SK-N-SH (cell line): ENCODE data around the gene APOBEC2. TPM values are rescaled to one million over a fixed set of nuclear protein-coding genes. Genes with fewer than 3 reads are reported as not detected.

Experiments
- CTCF ChIA-PET: fragments of 300-600, 350-600 bp; formaldehyde crosslinking; extraction: SDS; loops from one replicate; lab custom pipeline; 2021; lab: Yijun Ruan, JAX
- POLR2A ChIA-PET: fragments of 350-600 bp; sonication (Branson Sonifier 250); formaldehyde crosslinking; extraction: SDS; loops from one replicate; lab custom pipeline; 2020; ENCODE audit warnings: antibody characterized with exemption, inconsistent platforms; lab: Yijun Ruan, JAX
- DNase-seq: peaks from one replicate; pipeline ENCODE4 v3.0.0; 2012
- H2AFZ ChIP-seq: fragments of 200-600 bp; sonication (generic); 2 replicates; pipeline ENCODE4 v1.8.1; 2016; ENCODE audit warnings: antibody characterized with exemption, mild to moderate bottlenecking, low read depth
- H3F3A ChIP-seq: fragments of 200-600 bp; sonication (generic); replicated peaks from 2 replicates; pipeline ENCODE3; 2016; ENCODE audit warnings: antibody characterized with exemption, mild to moderate bottlenecking; ENCODE audit not compliant: insufficient read depth
- H3K27ac ChIP-seq, 2 experiments: fragments of 200-500 bp in 1 of 2; fragments of 200-600 bp in 1 of 2; sonication (Bioruptor generic) in 1 of 2; sonication (generic), shearing (Covaris generic) in 1 of 2; 2 replicates each; pipeline versions ENCODE4 v1.5.1 to v1.6.1; 2014 to 2016; ENCODE audit warnings: low read depth in 2 of 2, inconsistent platforms in 1 of 2, low read length in 1 of 2, mild to moderate bottlenecking in 1 of 2, mixed read lengths in 1 of 2
- H3K27me3 ChIP-seq: fragments of 200-600 bp; sonication (generic), shearing (Covaris generic); 2 replicates; pipeline ENCODE4 v1.6.1; 2016; ENCODE audit warnings: mixed run types; ENCODE audit not compliant: insufficient read depth
- H3K36me3 ChIP-seq, 2 experiments: fragments of 200-500 bp in 1 of 2; fragments of 200-600 bp in 1 of 2; sonication (Bioruptor generic) in 1 of 2; sonication (generic) in 1 of 2; replicated peaks in 1 of 2; 2 replicates each; pipeline versions ENCODE3 to v1.5.1; 2014 to 2016; ENCODE audit warnings: low read length in 1 of 2, mild to moderate bottlenecking in 1 of 2; ENCODE audit not compliant: insufficient read depth in 2 of 2, control insufficient read depth in 1 of 2
- H3K4me1 ChIP-seq, 2 experiments: fragments of 200-500 bp in 1 of 2; fragments of 200-600 bp in 1 of 2; sonication (Bioruptor generic) in 1 of 2; sonication (generic), shearing (Covaris generic) in 1 of 2; 2 replicates each; pipeline versions ENCODE4 v1.5.1 to v1.6.1; 2014 to 2016; ENCODE audit warnings: low read depth in 1 of 2, low read length in 1 of 2, mixed run types in 1 of 2; ENCODE audit not compliant: insufficient read depth in 2 of 2, control insufficient read depth in 1 of 2
- H3K4me2 ChIP-seq: fragments of 200-600 bp; sonication (generic), shearing (Covaris generic); 2 replicates; pipeline ENCODE4 v1.6.1; 2017; ENCODE audit warnings: mixed run types
- H3K4me3 ChIP-seq, 2 experiments: fragments of 200-500 bp in 1 of 2; fragments of 200-600 bp in 1 of 2; sonication (Bioruptor generic) in 1 of 2; sonication (generic), shearing (Covaris generic) in 1 of 2; 2 replicates each; pipeline versions ENCODE4 v1.5.1 to v1.8.1; 2014 to 2016; ENCODE audit warnings: low read depth in 2 of 2, inconsistent platforms in 1 of 2, low read length in 1 of 2, mild to moderate bottlenecking in 1 of 2, mixed read lengths in 1 of 2, moderate library complexity in 1 of 2
- H3K79me2 ChIP-seq: fragments of 200-600 bp; sonication (generic); 2 replicates; pipeline ENCODE4 v1.8.1; 2017; ENCODE audit warnings: mild to moderate bottlenecking; ENCODE audit not compliant: insufficient read depth
- H3K9ac ChIP-seq: fragments of 200-600 bp; sonication (generic); 2 replicates; pipeline ENCODE4 v1.6.1; 2017; ENCODE audit warnings: mixed run types
- H3K9me2 ChIP-seq: fragments of 200-600 bp; sonication (generic); 2 replicates; pipeline ENCODE4 v1.6.1; 2017; ENCODE audit warnings: mixed run types
- H3K9me3 ChIP-seq: fragments of 200-600 bp; sonication (generic); 2 replicates; pipeline ENCODE4 v1.6.1; 2017; ENCODE audit warnings: mixed run types, mild to moderate bottlenecking, moderate library complexity
- H4K20me1 ChIP-seq: fragments of 200-600 bp; sonication (generic); 2 replicates; pipeline ENCODE4 v1.6.1; 2017; ENCODE audit warnings: mild to moderate bottlenecking, mixed run types; ENCODE audit not compliant: insufficient read depth
- CTCF ChIP-seq: fragments of 200-600 bp; sonication (generic); IDR thresholded peaks from 2 replicates; pipeline ENCODE4 v1.6.1; 2017; ENCODE audit warnings: antibody characterized with exemption, mild to moderate bottlenecking, moderate library complexity
- EP300 ChIP-seq, 2 experiments: IDR thresholded peaks; 2 replicates each; pipeline versions ENCODE4 v1.4.0 to v1.6.1; 2012; ENCODE audit warnings: borderline replicate concordance in 1 of 2, low read depth in 1 of 2, low read length in 1 of 2
- EZH2phosphoT487 ChIP-seq: fragments of 200-600 bp; sonication (generic); IDR thresholded peaks from 2 replicates; pipeline ENCODE4 v1.6.1; 2017; ENCODE audit warnings: low read depth, mixed run types, mild to moderate bottlenecking, antibody characterized with exemption, moderate library complexity, borderline replicate concordance
- FOXM1 ChIP-seq: IDR thresholded peaks from 2 replicates; pipeline ENCODE4 v1.4.0; 2012; ENCODE audit warnings: low read depth, mild to moderate bottlenecking
- RAD21 ChIP-seq: IDR thresholded peaks from 2 replicates; pipeline ENCODE4 v1.6.1; 2012; ENCODE audit warnings: mild to moderate bottlenecking, low read length
- REST ChIP-seq: IDR thresholded peaks from 2 replicates; pipeline ENCODE4 v1.6.1; 2012; ENCODE audit warnings: mild to moderate bottlenecking, low read depth, low read length, moderate library complexity
- ZBTB33 ChIP-seq: IDR thresholded peaks from 2 replicates; pipeline ENCODE4 v1.4.0; 2012; ENCODE audit warnings: low read depth, borderline replicate concordance
- WGBS: methylation state at CpG from one replicate; pipeline ENCODE4 v1.1.6; 2017; ENCODE audit warnings: low lambda C conversion rate; 5-methylcytosine and 5-hydroxymethylcytosine counted together
- polyA plus RNA-seq, 3 experiments: library from polyadenylated mRNA; depleted of rRNA; stranded (reverse); fragments of >200 nt; gene quantifications; 2 replicates each; pipeline ENCODE4 v1.2.3, GENCODE V29; 2012
- TF ChIP-seq, protein P1 (sequence below): IDR thresholded peaks from 2 replicates; pipeline ENCODE4 v1.4.0; 2012; ENCODE audit warnings: low read depth
- TF ChIP-seq, protein P2 (sequence below): fragments of 150-350 bp; IDR thresholded peaks from 2 replicates; pipeline ENCODE4 v1.6.1; 2016; ENCODE audit warnings: mild to moderate bottlenecking, low read depth, low read length

The APOBEC2 gene
- polyA plus RNA-seq, 1 of the 3 experiments (the other 2 are of a cell fraction) = not detected

DNA sequence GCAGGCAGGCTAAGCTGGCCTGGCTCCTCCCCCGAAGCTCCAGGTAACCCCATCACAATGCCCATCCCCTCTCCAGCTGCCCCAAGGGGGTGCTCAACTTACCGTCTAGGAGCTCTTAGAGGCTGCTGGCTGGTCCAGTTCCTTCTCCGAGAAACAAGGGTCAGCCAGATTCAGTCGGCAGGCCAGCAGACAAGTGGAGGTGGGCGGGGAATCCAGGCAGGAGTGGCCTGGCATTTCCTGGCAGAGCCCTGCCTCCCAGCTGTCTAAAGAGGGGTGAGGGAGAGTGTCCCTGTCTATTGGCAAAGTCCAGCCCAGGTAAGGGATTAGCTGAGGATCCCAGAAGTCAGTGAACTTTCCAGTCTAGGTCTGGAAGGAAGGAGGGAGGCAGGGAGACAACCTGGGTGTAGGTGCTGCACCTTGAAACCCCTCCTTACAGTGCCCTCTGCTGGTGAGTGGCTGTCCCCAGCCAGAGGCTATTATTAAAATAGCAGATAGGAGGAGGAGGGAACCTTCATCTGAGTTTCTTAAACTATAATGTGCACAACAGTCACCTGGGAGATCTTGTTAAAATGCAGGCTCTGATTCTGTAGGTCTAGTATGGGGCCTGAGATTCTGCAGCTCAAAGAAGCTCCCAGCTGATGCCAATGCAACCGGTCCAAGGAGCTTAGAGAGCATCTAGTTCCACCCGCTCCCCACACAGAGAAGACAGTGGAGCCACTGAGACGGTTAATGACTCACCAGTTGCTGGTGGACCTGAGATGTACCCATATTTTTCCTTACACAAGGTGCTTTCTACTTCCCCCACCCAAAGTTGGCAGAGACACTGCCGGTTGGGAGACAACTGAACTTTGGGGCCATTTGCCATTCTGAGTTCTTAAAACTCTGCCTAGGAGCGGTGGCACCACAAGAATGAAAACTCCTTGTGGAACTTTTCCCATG, 13.7 kb upstream of the APOBEC2 start, which contains the start of gene UNC5CL:
UNC5CL (minus strand) TSS at position 162 of the 939 bp plus-strand sequence. CDS start 4,147 bp downstream, outside the sequence.
- Histone ChIP-seq H2AFZ (no peak within 1 kb of the TSS), H3K27ac (no peak within 1 kb of the TSS), H3K79me2 (no peaks in the 10 kb centered on the region), H3K4me2 (no peak within 1 kb of the TSS), H3K4me3 (no peak within 1 kb of the TSS), H3K27me3 (no peaks in the 10 kb centered on the region), H3K9ac (no peak within 1 kb of the TSS), H3K9me2 (no peaks in the 10 kb centered on the region), H3K9me3 (no peaks in the 10 kb centered on the region), H3F3A (no peaks in the 10 kb centered on the region), H3K36me3 (no peaks in the 10 kb centered on the region), H4K20me1 (no peaks in the 10 kb centered on the region), H3K4me1 (no peaks in the 10 kb centered on the region; a peak in 1 of 4 replicates)
- CTCF ChIA-PET = interaction anchor here (1.3 to 4.2 kb wide), 7 partner anchors 11 to 1058 kb away, joined by 3 to 30 read pairs (median 4); partner anchors contain the start of gene APOBEC2
- 72% methylated on average over 8 of the region's 10 CpGs for WGBS
- TF ChIP-seq FOXM1 (no peak), EP300 (IDR thresholded peaks at IDR 0.05; ENCODE audit: borderline replicate concordance in 1 of 2, low read depth in 1 of 2, low read length in 1 of 2) (no peak), REST (no peak), ZBTB33 (no peak), RAD21 (0 out of 2 replicates have a peak, but pooled peaks have one; percentile 15), CTCF (peak; percentile 63), EZH2phosphoT487 (no peak)
- TF ChIP-seq, protein P1, sequence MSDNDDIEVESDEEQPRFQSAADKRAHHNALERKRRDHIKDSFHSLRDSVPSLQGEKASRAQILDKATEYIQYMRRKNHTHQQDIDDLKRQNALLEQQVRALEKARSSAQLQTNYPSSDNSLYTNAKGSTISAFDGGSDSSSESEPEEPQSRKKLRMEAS = no peak
- TF ChIP-seq, protein P2, sequence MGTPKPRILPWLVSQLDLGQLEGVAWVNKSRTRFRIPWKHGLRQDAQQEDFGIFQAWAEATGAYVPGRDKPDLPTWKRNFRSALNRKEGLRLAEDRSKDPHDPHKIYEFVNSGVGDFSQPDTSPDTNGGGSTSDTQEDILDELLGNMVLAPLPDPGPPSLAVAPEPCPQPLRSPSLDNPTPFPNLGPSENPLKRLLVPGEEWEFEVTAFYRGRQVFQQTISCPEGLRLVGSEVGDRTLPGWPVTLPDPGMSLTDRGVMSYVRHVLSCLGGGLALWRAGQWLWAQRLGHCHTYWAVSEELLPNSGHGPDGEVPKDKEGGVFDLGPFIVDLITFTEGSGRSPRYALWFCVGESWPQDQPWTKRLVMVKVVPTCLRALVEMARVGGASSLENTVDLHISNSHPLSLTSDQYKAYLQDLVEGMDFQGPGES = no peak
- POLR2A ChIA-PET = interaction anchor here (1.3 kb wide), 1 partner anchor 9 kb away, joined by 5 read pairs; no protein-coding TSS in a partner anchor
- DNase-seq = peak; percentile 45
